CD4-positive, alpha-beta T cell treated with Interleukin-4 for 1 hour (primary cell): ENCODE measurements around the gene SLC22A23.
"Not testable (repeated sequence)": the region's sequence is repeated elsewhere in the genome, so short reads cannot be mapped to it uniquely, and the experiment has no call there.

Experiments
- DNase-seq, 2 donors: peaks; one replicate each; pipeline ENCODE4 v3.0.0-alpha.2; 2020 to 2022

Gene SLC22A23

GRCh38 chr6:3403238-3404173, 53.3 kb downstream of the SLC22A23 start:
- DNase-seq = no peak

GRCh38 chr6:3402310-3403237, 54.3 kb downstream of the SLC22A23 start:
- no peak for DNase-seq

- no peak for DNase-seq
Observed at GRCh38 chr6:3400162-3400561, 56.7 kb downstream of the SLC22A23 start.

GRCh38 chr6:3398755-3399696, 57.8 kb downstream of the SLC22A23 start:
- DNase-seq = no peak

GRCh38 chr6:3398165-3398562, 58.7 kb downstream of the SLC22A23 start:
- no peak for DNase-seq

GRCh38 chr6:3397229-3398164, 59.4 kb downstream of the SLC22A23 start:
- no peak for DNase-seq

- DNase-seq = no peak
Observed at GRCh38 chr6:3396503-3397180, 60.2 kb downstream of the SLC22A23 start.

GRCh38 chr6:3394671-3395070, 62.2 kb downstream of the SLC22A23 start:
- no peak for DNase-seq

GRCh38 chr6:3393836-3394202, 63.0 kb downstream of the SLC22A23 start:
- DNase-seq = no peak

- no peak for DNase-seq
Observed at GRCh38 chr6:3392930-3393835, 63.7 kb downstream of the SLC22A23 start.

- DNase-seq = no peak
Observed at GRCh38 chr6:3391902-3392458, 64.9 kb downstream of the SLC22A23 start.

GRCh38 chr6:3390698-3391097, 66.2 kb downstream of the SLC22A23 start:
- DNase-seq = no peak

GRCh38 chr6:3389390-3390167, 67.3 kb downstream of the SLC22A23 start:
- no peak for DNase-seq

- peak in 1 of 2 donors; percentile 45 for DNase-seq
Observed at GRCh38 chr6:3388786-3389185, 68.1 kb downstream of the SLC22A23 start.

- DNase-seq = no peak
Observed at GRCh38 chr6:3386374-3386857, 70.4 kb downstream of the SLC22A23 start.

GRCh38 chr6:3385660-3386151, 71.1 kb downstream of the SLC22A23 start:
- DNase-seq = no peak

GRCh38 chr6:3385181-3385580, 71.7 kb downstream of the SLC22A23 start:
- not testable (repeated sequence) for DNase-seq
